Activated CD8-positive, alpha-beta T cell treated with anti-CD3 and anti-CD28 coated beads for 36 hours (primary cell): ENCODE measurements around the gene CDCA5. TPM values are rescaled to one million over a fixed set of nuclear protein-coding genes. Genes with fewer than 3 reads are reported as not detected.

Experiments
- ATAC-seq: fragments of 200-7000 bp; cut with Tn5 transposase; one replicate; pipeline ENCODE4 v1.10.0; 2021; ENCODE audit warnings: mild to moderate bottlenecking, moderate library complexity
- CTCF ChIA-PET: fragments of 350-600 bp; sonication (Branson Sonifier 250); formaldehyde crosslinking; loops from one replicate; lab custom pipeline; 2021; ENCODE audit warnings: antibody characterized with exemption; lab: Charles Lee
- POLR2A ChIA-PET: fragments of 350-600 bp; sonication (Branson Sonifier 250); formaldehyde crosslinking; loops from one replicate; lab custom pipeline; 2021; ENCODE audit warnings: antibody characterized with exemption; lab: Charles Lee
- DNase-seq: peaks from one replicate; pipeline ENCODE4 v3.0.0-alpha.2; 2020
- H3K27ac Mint-ChIP-seq: one replicate; pipeline ENCODE4 v1.8.0; 2021; ENCODE audit warnings: mild to moderate bottlenecking, mixed read lengths
- H3K27me3 Mint-ChIP-seq: one replicate; pipeline ENCODE4 v1.8.0; 2021; ENCODE audit warnings: mixed read lengths
- H3K36me3 Mint-ChIP-seq: one replicate; pipeline ENCODE4 v1.8.0; 2021; ENCODE audit warnings: low read depth, mixed read lengths
- H3K4me1 Mint-ChIP-seq: one replicate; pipeline ENCODE4 v1.8.0; 2021; ENCODE audit warnings: low read depth, mixed read lengths
- H3K4me3 Mint-ChIP-seq: one replicate; pipeline ENCODE4 v1.8.0; 2021; ENCODE audit warnings: mild to moderate bottlenecking, moderate library complexity, mixed read lengths
- H3K9me3 Mint-ChIP-seq: one replicate; pipeline ENCODE4 v1.8.0; 2021; ENCODE audit warnings: mixed read lengths
- intact Hi-C: fragments of 100-400 bp; cut with micrococcal nuclease; formaldehyde crosslinking; loops from one replicate; pipeline ENCODE4 v1.10.0; 2022
- total RNA-seq, 2 experiments: library from RNA; stranded (reverse); gene quantifications; one replicate each; pipeline ENCODE4 v1.2.3, GENCODE V29; 2021
- TF ChIP-seq, protein P1 (sequence below): fragments of 200-600 bp; IDR thresholded peaks from one replicate; pipeline ENCODE4 v1.8.0; 2022; ENCODE audit warnings: antibody characterized with exemption, mild to moderate bottlenecking

CDCA5 gene, protein sequence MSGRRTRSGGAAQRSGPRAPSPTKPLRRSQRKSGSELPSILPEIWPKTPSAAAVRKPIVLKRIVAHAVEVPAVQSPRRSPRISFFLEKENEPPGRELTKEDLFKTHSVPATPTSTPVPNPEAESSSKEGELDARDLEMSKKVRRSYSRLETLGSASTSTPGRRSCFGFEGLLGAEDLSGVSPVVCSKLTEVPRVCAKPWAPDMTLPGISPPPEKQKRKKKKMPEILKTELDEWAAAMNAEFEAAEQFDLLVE
- total RNA-seq: 100 to 1,000 TPM; 112 TPM

DNA sequence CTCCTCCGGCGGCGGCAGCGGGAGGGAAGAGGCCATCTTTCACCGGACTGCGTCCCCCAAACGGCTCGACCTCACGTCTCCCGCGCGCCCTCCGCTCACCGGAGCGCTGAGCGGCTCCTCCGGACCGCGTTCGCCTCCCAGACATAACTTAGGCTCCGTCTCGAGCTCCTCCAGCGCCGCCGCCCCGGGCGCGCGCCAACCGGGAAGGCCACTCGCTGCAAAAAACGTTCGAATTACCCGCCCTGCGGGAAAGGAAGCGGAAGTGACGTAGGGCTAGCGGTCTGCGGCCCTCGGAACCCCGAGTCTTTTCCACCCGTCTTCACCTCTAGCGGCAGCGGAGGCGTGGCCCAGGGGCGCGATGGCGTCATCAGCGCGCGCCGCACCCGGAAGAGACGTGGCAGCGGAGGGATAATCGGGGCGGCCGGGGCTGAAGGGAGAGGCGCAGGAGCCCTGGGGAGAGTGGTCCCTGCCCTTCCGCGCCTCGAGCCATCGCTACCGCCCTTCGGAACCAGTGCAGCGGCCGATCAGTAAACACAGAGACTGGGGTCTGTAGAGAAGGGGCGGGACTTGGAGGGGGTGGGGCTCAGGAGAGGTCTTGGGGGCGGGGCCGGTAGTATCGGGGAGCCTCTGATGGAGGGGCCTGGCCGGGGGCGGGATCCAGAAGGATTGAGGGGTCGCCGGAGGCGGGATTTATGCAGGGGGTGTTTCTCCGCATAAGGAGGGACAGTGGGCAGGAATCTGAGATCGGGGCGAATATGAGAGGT, at the start of gene CDCA5, which contains the start of gene ZFPL1:
Gene CDCA5, minus strand, starts transcription at position 207 of the 764 bp plus-strand sequence. Its CDS starts 62 bp downstream, at position 145.
Gene ZFPL1, plus strand, starts transcription at position 389 of the 764 bp plus-strand sequence. CDS start 477 bp downstream, outside the sequence.
- Mint-ChIP-seq H3K4me3 (peak within 1 kb of the TSS; percentile 99), H3K9me3 (no peaks in the 10 kb centered on the region), H3K27ac (peak within 1 kb of the TSS; percentile 98), H3K27me3 (no peaks in the 10 kb centered on the region), H3K4me1 (peaks cover 35% of the 10 kb centered on the region), H3K36me3 (peaks cover 49% of the 10 kb centered on the region)
- POLR2A ChIA-PET: interaction anchor here (0.6 to 2.6 kb wide), 13 partner anchors 8 to 643 kb away, joined by 3 to 13 read pairs (median 4); partner anchors contain the start of genes SAC3D1, SNX15, VPS51 and ZNHIT2
- peak; percentile 82 for ATAC-seq
- intact Hi-C loops: loop anchor here (5.0 kb wide), 1 partner anchor 62 kb away; no protein-coding TSS in a partner anchor
- DNase-seq: peak; percentile 96
- TF ChIP-seq, protein P1, sequence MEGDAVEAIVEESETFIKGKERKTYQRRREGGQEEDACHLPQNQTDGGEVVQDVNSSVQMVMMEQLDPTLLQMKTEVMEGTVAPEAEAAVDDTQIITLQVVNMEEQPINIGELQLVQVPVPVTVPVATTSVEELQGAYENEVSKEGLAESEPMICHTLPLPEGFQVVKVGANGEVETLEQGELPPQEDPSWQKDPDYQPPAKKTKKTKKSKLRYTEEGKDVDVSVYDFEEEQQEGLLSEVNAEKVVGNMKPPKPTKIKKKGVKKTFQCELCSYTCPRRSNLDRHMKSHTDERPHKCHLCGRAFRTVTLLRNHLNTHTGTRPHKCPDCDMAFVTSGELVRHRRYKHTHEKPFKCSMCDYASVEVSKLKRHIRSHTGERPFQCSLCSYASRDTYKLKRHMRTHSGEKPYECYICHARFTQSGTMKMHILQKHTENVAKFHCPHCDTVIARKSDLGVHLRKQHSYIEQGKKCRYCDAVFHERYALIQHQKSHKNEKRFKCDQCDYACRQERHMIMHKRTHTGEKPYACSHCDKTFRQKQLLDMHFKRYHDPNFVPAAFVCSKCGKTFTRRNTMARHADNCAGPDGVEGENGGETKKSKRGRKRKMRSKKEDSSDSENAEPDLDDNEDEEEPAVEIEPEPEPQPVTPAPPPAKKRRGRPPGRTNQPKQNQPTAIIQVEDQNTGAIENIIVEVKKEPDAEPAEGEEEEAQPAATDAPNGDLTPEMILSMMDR: no peak
- CTCF ChIA-PET: interaction anchor here (1.4 to 1.6 kb wide), 5 partner anchors 15 to 70 kb away, joined by 5 to 10 read pairs (median 6); partner anchors contain the start of genes ARL2, FAU, MRPL49 and ZNHIT2

DNA sequence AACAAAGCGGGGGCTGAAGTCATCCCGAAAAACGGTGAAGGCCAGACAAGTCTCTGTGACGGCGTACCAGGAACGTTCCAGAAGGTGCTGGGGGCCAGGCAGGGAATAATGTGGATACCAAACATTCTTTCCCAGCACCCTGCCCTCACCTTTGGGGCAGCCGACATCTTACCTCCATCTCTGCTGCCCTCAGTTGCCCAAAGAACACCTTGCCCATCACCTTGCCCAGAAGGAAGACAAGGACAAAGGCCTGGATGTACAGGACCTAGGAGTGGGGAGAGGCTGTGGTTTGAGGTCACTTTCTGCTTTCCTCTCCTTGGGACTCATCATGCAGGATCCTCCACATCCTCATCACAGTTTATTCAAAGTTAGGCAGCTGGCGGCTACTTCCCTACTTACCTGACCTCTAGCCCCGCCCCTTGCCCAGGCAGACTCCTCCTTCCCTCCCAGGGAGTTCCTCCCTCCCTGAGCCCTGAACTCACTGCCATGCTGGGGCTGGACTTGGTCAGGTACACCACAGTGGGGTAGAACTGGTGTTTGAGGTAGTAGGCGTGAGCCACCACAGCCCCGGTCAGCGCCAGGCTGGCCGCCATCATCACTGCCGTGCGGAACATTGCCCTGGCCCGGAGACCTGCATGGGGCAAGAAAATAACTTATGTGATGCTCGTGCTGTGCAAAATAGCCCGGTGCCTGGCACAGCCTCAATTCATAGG, 49.3 kb upstream of the CDCA5 start:
- Mint-ChIP-seq H3K27me3 (no peaks in the 10 kb centered on the region), H3K36me3 (peaks cover 13% of the 10 kb centered on the region), H3K9me3 (no peaks in the 10 kb centered on the region), H3K4me3 (peak overlapping the region; percentile 100), H3K4me1 (peaks cover 33% of the 10 kb centered on the region), H3K27ac (peak overlapping the region; percentile 100)
- DNase-seq: peak; percentile 80
- intact Hi-C loops: no loop called here
- ChIA-PET POLR2A (interaction anchor here (0.6 to 7.8 kb wide), 6 partner anchors 9 to 792 kb away, joined by 3 to 77 read pairs (median 14); partner anchors contain the start of genes FAU, MRPL49, POLA2 and ZNHIT2), CTCF (interaction anchor here (3.0 kb wide), 1 partner anchor 15 kb away, joined by 17 read pairs; the partner anchor contains the start of gene ZNHIT2)
- TF ChIP-seq, protein P1: no peak
- peak; percentile 22 for ATAC-seq

DNA sequence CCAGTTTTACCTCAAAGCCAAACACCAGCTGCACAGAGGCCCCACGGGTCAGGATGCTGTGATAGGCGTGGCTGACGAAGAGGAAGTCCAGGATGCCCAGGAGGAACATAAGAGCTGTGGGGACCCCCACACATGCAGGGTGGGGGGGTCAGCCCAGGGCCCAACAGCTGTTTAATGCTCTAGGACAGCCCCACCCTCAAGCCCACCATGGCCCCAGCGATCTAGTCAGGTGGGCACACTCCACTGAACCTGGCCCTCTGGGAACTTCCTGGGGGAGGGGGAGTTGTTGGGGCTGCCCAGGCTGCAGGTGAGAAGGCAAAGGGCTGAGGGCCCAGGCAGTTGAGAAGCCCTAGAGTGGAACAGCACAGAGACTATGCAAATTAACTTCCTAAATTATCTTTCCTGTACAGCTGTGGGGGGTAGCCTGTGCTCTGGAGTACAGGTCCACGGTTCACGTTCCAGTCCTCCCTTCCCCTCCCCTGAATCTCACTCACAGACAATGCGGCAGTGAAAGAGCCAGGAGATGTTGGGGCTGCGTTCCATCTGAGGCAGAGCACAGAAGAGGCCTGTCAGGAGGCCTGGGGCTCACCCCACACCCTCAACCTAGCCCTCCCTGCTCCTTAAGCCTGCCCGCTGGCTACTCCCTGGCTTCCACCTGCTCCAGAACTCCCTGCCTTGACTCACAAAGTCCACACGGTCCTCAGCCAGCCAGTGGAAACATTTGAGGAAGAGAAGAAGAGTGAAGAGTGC, 48.6 kb upstream of the CDCA5 start:
- peak overlapping the region; percentile 100 for H3K27ac Mint-ChIP-seq
- peak overlapping the region; percentile 100 for H3K4me3 Mint-ChIP-seq
- H3K27me3 Mint-ChIP-seq: no peaks in the 10 kb centered on the region
- peaks cover 31% of the 10 kb centered on the region for H3K4me1 Mint-ChIP-seq
- H3K36me3 Mint-ChIP-seq: peaks cover 13% of the 10 kb centered on the region
- CTCF ChIA-PET: interaction anchor here (1.2 to 1.8 kb wide), 4 partner anchors 10 to 22 kb away, joined by 3 to 6 read pairs (median 6); partner anchors contain the start of genes FAU, MRPL49 and ZNHIT2
- ATAC-seq: no peak
- TF ChIP-seq, protein P1: no peak
- no peaks in the 10 kb centered on the region for H3K9me3 Mint-ChIP-seq
- no peak for DNase-seq
- intact Hi-C loops: no loop called here
- POLR2A ChIA-PET: interaction anchor here (0.8 to 7.8 kb wide), 4 partner anchors 11 to 50 kb away, joined by 3 to 77 read pairs (median 4); partner anchors contain the start of genes FAU and MRPL49

DNA sequence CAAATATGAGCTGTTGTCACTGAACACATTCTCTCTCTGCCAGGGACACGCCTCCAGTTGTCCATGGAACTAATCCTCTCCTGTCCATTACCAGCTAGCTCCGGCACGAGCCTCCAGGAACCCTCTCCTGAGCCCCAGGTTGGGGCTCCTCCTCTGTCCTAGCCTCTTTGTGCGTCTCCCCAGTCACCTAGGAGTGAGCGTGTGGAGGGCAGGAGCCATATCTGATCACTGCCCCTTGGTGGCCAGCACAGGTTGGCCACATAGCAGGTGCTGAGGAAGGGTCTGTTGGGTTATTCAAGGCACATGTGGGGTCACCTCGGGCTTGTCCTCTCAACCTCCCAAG, 48.0 kb upstream of the CDCA5 start:
- peaks cover 27% of the 10 kb centered on the region for H3K4me1 Mint-ChIP-seq
- ChIA-PET CTCF (interaction anchor here (1.2 to 1.8 kb wide), 4 partner anchors 10 to 21 kb away, joined by 3 to 6 read pairs (median 6); partner anchors contain the start of genes FAU, MRPL49 and ZNHIT2), POLR2A (interaction anchor here (0.8 to 7.8 kb wide), 4 partner anchors 10 to 49 kb away, joined by 3 to 77 read pairs (median 4); partner anchors contain the start of genes FAU and MRPL49)
- H3K27me3 Mint-ChIP-seq: no peaks in the 10 kb centered on the region
- H3K36me3 Mint-ChIP-seq: peaks cover 17% of the 10 kb centered on the region
- DNase-seq: no peak
- no peak overlapping the region for H3K4me3 Mint-ChIP-seq
- no peaks in the 10 kb centered on the region for H3K9me3 Mint-ChIP-seq
- ATAC-seq: no peak
- H3K27ac Mint-ChIP-seq: peak overlapping the region; percentile 43
- intact Hi-C loops: no loop called here
- TF ChIP-seq, protein P1: no peak
